GM18507 (cell line): ENCODE results near the gene USP21.

Source experiments
- DNase-seq: peaks from one replicate; pipeline ENCODE4 v3.0.0; 2011; ENCODE audit warnings: low read depth; ENCODE audit not compliant: insufficient read length; ENCODE audit errors: extremely low spot score
- FAIRE-seq: peaks from 2 replicates; lab custom pipeline; 2011; peaks lifted over from hg19 to GRCh38; lab: Jason Lieb, UNC

The USP21 gene

GRCh38 chr1:161165742-161166668 lies 6.7 kb downstream of the USP21 start, which contains the start of gene PPOX:
TSS of gene PPOX (plus strand) at chr1:161166426. CDS start at chr1:161166848, 422 bp downstream.
- DNase-seq (peak; percentile 79), FAIRE-seq (peak; percentile 98)

GRCh38 chr1:161166669-161167548 lies 7.6 kb downstream of the USP21 start:
- DNase-seq (no peak), FAIRE-seq (no peak)

- DNase-seq (no peak), FAIRE-seq (no peak)
These were observed 9.6 kb downstream of the USP21 start for GRCh38 chr1:161168906-161169305.

- DNase-seq (no peak), FAIRE-seq (no peak)
These were observed 11.9 kb downstream of the USP21 start for GRCh38 chr1:161171191-161171590.

- DNase-seq (no peak), FAIRE-seq (no peak)
These were observed 12.4 kb downstream of the USP21 start for GRCh38 chr1:161171696-161172095.

GRCh38 chr1:161172349-161172748 lies 13.0 kb downstream of the USP21 start:
- DNase-seq (no peak), FAIRE-seq (no peak)

GRCh38 chr1:161172776-161173376 lies 13.6 kb downstream of the USP21 start:
- FAIRE-seq (no peak), DNase-seq (no peak)

GRCh38 chr1:161173711-161174110 lies 14.4 kb downstream of the USP21 start:
- DNase-seq: no peak
- no peak for FAIRE-seq

GRCh38 chr1:161174911-161175310 lies 15.6 kb downstream of the USP21 start:
- no peak for DNase-seq
- FAIRE-seq: no peak

GRCh38 chr1:161175771-161176453 lies 16.6 kb downstream of the USP21 start:
- no peak for DNase-seq
- peak; percentile 49 for FAIRE-seq

- FAIRE-seq (no peak), DNase-seq (no peak)
These were observed 17.3 kb downstream of the USP21 start for GRCh38 chr1:161176468-161177111.

GRCh38 chr1:161177112-161177935 lies 18.0 kb downstream of the USP21 start, which contains the start of gene B4GALT3:
TSS of gene B4GALT3 (minus strand) at chr1:161177507. CDS start at chr1:161176060, 1,447 bp downstream.
- FAIRE-seq: peak; percentile 72

GRCh38 chr1:161177936-161178244 lies 18.6 kb downstream of the USP21 start:
- no peak for DNase-seq
- no peak for FAIRE-seq

More at GRCh38 chr1:161177112-161177935, 18.0 kb downstream of the USP21 start, which contains the start of gene B4GALT3:
- peak; percentile 89 for DNase-seq

- DNase-seq (no peak), FAIRE-seq (no peak)
These were observed 20.4 kb downstream of the USP21 start for GRCh38 chr1:161179698-161180097.

GRCh38 chr1:161180639-161181038 lies 21.3 kb downstream of the USP21 start:
- DNase-seq (no peak), FAIRE-seq (no peak)

- FAIRE-seq (peak; percentile 94), DNase-seq (peak; percentile 30)
These were observed 22.9 kb downstream of the USP21 start for GRCh38 chr1:161182214-161182613.

- FAIRE-seq (peak; percentile 98), DNase-seq (peak; percentile 75)
These were observed 26.0 kb downstream of the USP21 start for GRCh38 chr1:161185282-161185682.

- DNase-seq (no peak), FAIRE-seq (no peak)
These were observed 26.5 kb downstream of the USP21 start for GRCh38 chr1:161185732-161186311.
